ENCODE results near the gene SPDYE1.

DNA sequence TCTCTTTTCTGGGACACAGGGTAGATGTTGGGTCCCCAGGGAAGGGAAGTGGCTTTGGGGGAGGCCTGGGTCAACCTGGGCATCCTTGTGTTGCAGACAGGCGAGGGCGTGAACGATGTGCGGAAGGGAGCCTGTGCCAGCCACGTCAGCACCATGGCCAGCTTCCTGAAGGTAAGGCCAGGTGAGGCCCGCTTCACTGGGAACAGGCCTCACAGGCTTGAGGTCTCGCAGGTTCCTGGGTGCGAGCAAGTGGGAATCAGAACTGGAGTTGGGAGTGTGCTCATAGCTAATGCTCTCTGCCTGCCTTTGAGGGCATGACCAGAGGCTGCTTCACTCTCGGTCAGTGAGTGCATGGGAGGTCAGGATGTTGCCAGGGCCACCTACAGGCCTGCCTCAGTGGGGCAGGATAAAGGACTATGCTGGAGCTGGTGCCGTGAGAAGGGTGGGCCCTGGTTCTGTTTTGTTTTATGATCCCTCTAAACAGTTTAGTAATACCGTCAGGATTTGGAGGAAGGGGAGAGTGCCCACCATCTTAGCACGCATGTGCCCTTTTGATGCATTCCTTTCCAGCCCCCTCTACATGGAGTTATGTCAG is 55.2 kb downstream of the SPDYE1 start:
- TF ChIP-seq, protein P1, sequence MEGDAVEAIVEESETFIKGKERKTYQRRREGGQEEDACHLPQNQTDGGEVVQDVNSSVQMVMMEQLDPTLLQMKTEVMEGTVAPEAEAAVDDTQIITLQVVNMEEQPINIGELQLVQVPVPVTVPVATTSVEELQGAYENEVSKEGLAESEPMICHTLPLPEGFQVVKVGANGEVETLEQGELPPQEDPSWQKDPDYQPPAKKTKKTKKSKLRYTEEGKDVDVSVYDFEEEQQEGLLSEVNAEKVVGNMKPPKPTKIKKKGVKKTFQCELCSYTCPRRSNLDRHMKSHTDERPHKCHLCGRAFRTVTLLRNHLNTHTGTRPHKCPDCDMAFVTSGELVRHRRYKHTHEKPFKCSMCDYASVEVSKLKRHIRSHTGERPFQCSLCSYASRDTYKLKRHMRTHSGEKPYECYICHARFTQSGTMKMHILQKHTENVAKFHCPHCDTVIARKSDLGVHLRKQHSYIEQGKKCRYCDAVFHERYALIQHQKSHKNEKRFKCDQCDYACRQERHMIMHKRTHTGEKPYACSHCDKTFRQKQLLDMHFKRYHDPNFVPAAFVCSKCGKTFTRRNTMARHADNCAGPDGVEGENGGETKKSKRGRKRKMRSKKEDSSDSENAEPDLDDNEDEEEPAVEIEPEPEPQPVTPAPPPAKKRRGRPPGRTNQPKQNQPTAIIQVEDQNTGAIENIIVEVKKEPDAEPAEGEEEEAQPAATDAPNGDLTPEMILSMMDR (optimal IDR thresholded peaks at IDR 0.05 in 1 of 3, IDR thresholded peaks at IDR 0.05 in 1 of 3, conservative IDR thresholded peaks at IDR 0.05 in 1 of 3; ENCODE audit: extremely low read depth in 1 of 3, insufficient read depth in 2 of 3, low read length in 3 of 3): no peak
- TF ChIP-seq EZH2 (IDR thresholded peaks at IDR 0.05; ENCODE audit: low read length): no peak

Measured in keratinocyte (primary cell).